ENCODE data around the gene CCBE1.

- no peak for TF ChIP-seq POLR2A (IDR thresholded peaks at IDR 0.05; ENCODE audit: low read depth, low read length)
- TF ChIP-seq CTCF (conservative IDR thresholded peaks at IDR 0.05; ENCODE audit: low read depth, low read length), result no peak
- TF ChIP-seq RAD21 (IDR thresholded peaks at IDR 0.05; ENCODE audit: low read length), result no peak
- TF ChIP-seq BHLHE40 (IDR thresholded peaks at IDR 0.05; ENCODE audit: low read depth, low read length), result no peak
- TF ChIP-seq MXI1 (IDR thresholded peaks at IDR 0.05; ENCODE audit: borderline replicate concordance, low read depth, low read length), result no peak
- TF ChIP-seq RCOR1 (IDR thresholded peaks at IDR 0.05; ENCODE audit: insufficient replicate concordance, low read length), result no peak
- no peak for TF ChIP-seq SMC3 (IDR thresholded peaks at IDR 0.05; ENCODE audit: low read depth, low read length)
- TF ChIP-seq NFE2L2 (IDR thresholded peaks at IDR 0.05; ENCODE audit: low read depth, low read length), result no peak
Measured at GRCh38 chr18:59576541-59577385, 120.5 kb downstream of the CCBE1 start.

All from IMR-90 (cell line).